IPS DF 4.7 (cell line): Measurements from ENCODE around the gene NXPH1.
"Not testable (repeated sequence)": the region's sequence is repeated elsewhere in the genome, so short reads cannot be mapped to it uniquely, and the experiment has no call there.

Experiments used
- DNase-seq: peaks from one replicate; pipeline ENCODE4 v3.0.0-alpha.2; 2013; ENCODE audit warnings: low spot score; ENCODE audit errors: extremely low read depth

Gene NXPH1

GRCh38 chr7:8684426-8684825, 251.0 kb downstream of the NXPH1 start:
- no peak for DNase-seq

GRCh38 chr7:8699875-8700624, 266.6 kb downstream of the NXPH1 start:
- no peak for DNase-seq

GRCh38 chr7:8702807-8703206, 269.4 kb downstream of the NXPH1 start:
- DNase-seq, result no peak

GRCh38 chr7:8710124-8710523, 276.7 kb downstream of the NXPH1 start:
- no peak for DNase-seq

- DNase-seq, result no peak
These were observed 281.4 kb downstream of the NXPH1 start for GRCh38 chr7:8714791-8715190.

GRCh38 chr7:8719102-8719501, 285.7 kb downstream of the NXPH1 start:
- DNase-seq, result no peak

GRCh38 chr7:8724080-8724718, 290.8 kb downstream of the NXPH1 start:
- peak; percentile 25 for DNase-seq

- DNase-seq, result not testable (repeated sequence)
These were observed 298.3 kb downstream of the NXPH1 start for GRCh38 chr7:8731756-8732155.

- DNase-seq, result no peak
These were observed 306.4 kb downstream of the NXPH1 start for GRCh38 chr7:8739837-8740236.

- no peak for DNase-seq
These were observed 309.4 kb downstream of the NXPH1 start for GRCh38 chr7:8742837-8743236.

GRCh38 chr7:8747338-8747737, 313.9 kb downstream of the NXPH1 start:
- no peak for DNase-seq

GRCh38 chr7:8751557-8752231, 318.3 kb downstream of the NXPH1 start:
- DNase-seq, result no peak

- no peak for DNase-seq
These were observed 319.9 kb downstream of the NXPH1 start for GRCh38 chr7:8753355-8753754.

GRCh38 chr7:8761731-8762130, 328.3 kb downstream of the NXPH1 start:
- DNase-seq, result no peak

- no peak for DNase-seq
These were observed 329.4 kb downstream of the NXPH1 start for GRCh38 chr7:8762803-8763202.

- DNase-seq, result no peak
These were observed 332.0 kb downstream of the NXPH1 start for GRCh38 chr7:8765374-8765773.

- no peak for DNase-seq
These were observed 340.1 kb downstream of the NXPH1 start for GRCh38 chr7:8773518-8773917.

- no peak for DNase-seq
These were observed 345.1 kb downstream of the NXPH1 start for GRCh38 chr7:8778459-8778858.

GRCh38 chr7:8781166-8781565, 347.8 kb downstream of the NXPH1 start:
- DNase-seq, result no peak

- DNase-seq, result peak; percentile 3
These were observed 349.8 kb downstream of the NXPH1 start for GRCh38 chr7:8783229-8783628.

- DNase-seq, result no peak
These were observed 351.7 kb downstream of the NXPH1 start for GRCh38 chr7:8785081-8785480.

- no peak for DNase-seq
These were observed 367.6 kb downstream of the NXPH1 start for GRCh38 chr7:8800986-8801385.
